ENCODE data around the gene TPM3.
A peak's percentile ranks its signal among the peaks of the same experiment; 100 is the strongest.

Gene TPM3

DNA sequence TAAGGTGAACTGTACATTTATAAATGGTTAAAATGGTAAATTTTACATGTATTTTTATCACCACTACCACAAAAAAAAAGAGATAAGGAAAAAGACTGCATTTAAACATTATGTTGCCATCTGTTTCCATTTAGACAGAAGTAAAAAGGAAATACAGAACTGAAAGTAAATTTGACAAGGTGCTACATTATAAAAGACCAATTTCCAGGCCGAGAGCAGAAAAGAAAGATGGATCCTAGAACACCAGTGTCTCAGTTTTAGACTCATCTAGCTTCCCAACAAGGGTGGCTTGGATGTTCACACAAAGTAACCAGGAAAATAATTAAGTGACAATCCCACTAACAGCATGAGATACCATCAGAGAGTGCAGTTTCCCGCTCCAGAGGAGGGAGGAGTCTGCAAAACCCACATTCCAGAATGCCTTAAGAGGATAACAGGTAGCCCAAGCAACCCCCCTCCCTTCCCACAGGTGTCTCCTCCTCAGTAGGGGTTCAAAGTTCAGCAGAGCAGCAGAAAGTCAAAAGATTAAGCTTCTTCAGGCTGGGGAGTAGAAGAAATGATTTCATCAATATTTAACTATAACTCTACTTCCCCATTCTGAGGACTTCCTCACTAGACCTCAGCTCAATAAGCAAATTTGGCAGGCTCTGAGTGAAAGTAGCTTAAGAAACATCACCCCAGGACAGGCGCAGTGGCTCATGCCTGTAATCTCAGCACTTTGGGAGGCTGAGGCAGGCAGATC, 11.8 kb downstream of the TPM3 start:
- no peak overlapping the region for H3K4me3 ChIP-seq (ENCODE audit: low read length)
- TF ChIP-seq, protein P1, sequence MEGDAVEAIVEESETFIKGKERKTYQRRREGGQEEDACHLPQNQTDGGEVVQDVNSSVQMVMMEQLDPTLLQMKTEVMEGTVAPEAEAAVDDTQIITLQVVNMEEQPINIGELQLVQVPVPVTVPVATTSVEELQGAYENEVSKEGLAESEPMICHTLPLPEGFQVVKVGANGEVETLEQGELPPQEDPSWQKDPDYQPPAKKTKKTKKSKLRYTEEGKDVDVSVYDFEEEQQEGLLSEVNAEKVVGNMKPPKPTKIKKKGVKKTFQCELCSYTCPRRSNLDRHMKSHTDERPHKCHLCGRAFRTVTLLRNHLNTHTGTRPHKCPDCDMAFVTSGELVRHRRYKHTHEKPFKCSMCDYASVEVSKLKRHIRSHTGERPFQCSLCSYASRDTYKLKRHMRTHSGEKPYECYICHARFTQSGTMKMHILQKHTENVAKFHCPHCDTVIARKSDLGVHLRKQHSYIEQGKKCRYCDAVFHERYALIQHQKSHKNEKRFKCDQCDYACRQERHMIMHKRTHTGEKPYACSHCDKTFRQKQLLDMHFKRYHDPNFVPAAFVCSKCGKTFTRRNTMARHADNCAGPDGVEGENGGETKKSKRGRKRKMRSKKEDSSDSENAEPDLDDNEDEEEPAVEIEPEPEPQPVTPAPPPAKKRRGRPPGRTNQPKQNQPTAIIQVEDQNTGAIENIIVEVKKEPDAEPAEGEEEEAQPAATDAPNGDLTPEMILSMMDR (conservative IDR thresholded peaks at IDR 0.05; ENCODE audit: low read length) = no peak
- no peak for DNase-seq (ENCODE audit: low read depth)

DNA sequence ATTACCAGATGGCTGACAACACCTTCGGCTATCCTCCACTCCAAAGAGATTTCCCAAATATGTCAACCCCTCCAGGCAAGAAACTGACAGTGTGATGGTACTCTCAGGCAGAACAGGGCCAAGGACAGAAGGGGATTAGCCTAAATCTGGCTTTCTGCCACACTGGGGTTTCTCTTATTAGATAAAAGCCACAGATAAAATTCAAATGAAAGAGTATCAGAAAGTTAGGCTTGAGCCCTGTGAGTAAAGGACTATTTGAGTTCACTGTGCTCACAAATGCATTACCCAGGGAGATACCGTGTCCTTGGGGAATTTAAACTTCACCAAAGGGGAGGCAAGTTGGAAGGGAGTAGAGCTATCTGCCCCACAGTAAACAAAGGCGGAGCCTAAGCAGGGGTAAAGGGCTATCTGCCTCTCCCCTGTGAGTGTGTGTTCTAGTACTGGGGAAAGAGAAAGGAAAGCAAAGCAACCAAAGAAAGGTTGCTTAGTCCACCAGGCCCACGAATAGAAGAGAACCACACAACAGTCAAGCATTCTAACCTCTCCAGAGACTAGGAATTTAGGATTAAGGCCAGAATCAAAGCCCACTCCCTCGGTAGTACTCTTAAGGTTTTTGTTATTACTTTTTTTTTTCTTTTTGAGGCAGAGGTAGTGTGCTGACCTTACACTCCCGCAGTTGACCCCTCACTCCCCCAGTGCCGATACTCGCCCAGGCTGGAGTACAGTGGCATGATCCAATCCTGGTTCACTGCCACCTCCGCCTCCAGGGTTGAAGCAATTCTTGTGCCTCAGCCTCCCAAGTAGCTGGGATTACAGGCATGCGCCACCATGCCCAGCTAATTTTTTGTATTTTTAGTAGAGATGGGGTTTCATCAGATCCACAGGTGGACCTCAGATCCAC, 12.7 kb downstream of the TPM3 start:
- DNase-seq (ENCODE audit: low read depth) = no peak

DNA sequence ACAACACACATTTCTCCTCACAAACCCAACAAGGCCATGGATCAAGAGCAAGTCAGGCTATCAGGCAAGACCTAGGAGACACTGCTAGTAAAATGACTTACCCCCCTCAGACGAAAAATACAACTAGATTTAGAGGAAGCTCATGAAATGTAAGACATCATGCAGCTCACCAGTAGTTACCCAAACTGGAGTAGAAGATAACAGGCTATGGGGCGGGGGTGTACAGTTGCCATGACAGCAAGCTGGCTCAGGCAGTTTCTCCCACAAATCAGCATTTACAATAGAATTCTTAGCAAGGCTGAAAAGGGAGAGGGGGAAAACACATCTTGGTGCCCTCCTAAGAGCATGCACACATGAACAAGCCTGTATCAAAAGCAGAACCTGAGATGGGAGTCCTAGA, 13.9 kb downstream of the TPM3 start:
- TF ChIP-seq, protein P1 (conservative IDR thresholded peaks at IDR 0.05; ENCODE audit: low read length) = no peak
- no peak overlapping the region for H3K4me3 ChIP-seq (ENCODE audit: low read length)
- no peak for DNase-seq (ENCODE audit: low read depth)

More for the DNA sequence above, 12.7 kb downstream of the TPM3 start:
- no peak overlapping the region for H3K4me3 ChIP-seq (ENCODE audit: low read length)
- TF ChIP-seq, protein P1 (conservative IDR thresholded peaks at IDR 0.05; ENCODE audit: low read length) = no peak

DNA sequence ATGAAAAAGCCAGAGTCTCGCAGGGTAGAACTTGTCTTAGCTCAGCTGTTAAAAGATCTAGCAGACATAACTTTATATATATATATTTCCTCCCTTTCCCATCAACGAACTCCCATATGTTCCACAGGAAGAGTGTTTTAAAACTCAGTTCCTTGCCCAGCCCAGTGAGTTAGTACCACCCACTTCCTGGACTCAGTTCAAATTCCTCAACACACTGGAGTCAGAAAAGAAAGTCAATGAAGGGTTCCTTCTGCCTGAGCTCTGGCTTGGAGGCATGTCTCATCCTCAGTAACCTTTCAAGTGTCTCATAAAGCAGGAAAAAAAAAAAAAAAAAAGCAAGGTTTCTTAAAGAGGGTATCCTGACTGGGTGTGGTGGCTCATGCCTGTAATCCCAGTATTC, 15.6 kb downstream of the TPM3 start:
- H3K4me3 ChIP-seq (ENCODE audit: low read length) = no peak overlapping the region
- TF ChIP-seq, protein P1 (conservative IDR thresholded peaks at IDR 0.05; ENCODE audit: low read length) = no peak
- DNase-seq (ENCODE audit: low read depth) = peak; percentile 77

DNA sequence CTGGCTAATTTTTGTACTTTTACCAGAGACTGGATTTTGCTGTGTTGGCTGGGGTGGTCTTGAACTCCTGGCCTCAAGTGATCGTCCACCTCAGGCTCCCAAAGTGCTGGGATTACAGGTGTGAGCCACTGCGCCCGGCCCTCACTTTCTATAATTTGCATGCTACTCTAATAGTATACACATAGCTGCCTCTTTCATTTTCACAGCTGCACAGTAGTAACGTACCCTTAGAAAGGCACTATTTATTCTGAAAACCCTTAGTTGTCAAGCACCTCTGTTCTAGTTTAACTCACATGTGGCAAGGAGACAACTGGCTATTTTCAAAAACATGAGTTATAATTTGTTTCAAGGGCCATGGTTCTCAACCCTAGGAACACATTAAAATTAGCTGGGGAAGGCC, 17.2 kb downstream of the TPM3 start:
- TF ChIP-seq, protein P1 (conservative IDR thresholded peaks at IDR 0.05; ENCODE audit: low read length) = no peak
- H3K4me3 ChIP-seq (ENCODE audit: low read length) = no peak overlapping the region
- no peak for DNase-seq (ENCODE audit: low read depth)

DNA sequence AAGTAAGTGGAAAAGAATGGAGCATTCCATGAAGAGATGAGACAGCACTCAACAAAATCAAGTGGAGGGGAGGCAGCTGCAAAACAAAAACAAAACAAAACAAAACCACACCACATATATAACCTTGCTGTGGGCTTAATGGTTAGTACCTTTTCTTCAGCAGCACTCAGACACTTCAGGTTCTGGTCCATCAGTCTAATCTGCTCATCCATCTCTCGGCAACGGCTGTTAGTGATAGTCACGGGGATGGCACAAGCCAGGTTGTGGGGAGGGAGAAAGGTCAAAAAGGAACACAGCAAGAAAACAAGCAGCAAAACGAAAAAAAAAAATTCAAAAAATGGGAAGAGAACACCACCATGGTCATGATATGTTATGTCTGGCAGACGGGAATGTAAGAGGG, 20.0 kb downstream of the TPM3 start:
- no peak for DNase-seq (ENCODE audit: low read depth)
- no peak overlapping the region for H3K4me3 ChIP-seq (ENCODE audit: low read length)
- TF ChIP-seq, protein P1 (conservative IDR thresholded peaks at IDR 0.05; ENCODE audit: low read length) = no peak

Data from AG10803 (cell line).